Activated T-cell treated with anti-CD3 and anti-CD28 coated beads, Interleukin-2, amount 50 U/mL, for 1 hour (primary cell): ENCODE measurements around the gene CSF2RB.

Experiments used
- DNase-seq: peaks from one replicate; pipeline ENCODE4 v3.0.0-alpha.2; 2020

The CSF2RB gene

GRCh38 chr22:36892292-36892691 is 21.1 kb upstream of the CSF2RB start:
- no peak for DNase-seq

GRCh38 chr22:36893262-36893661 is 20.2 kb upstream of the CSF2RB start:
- DNase-seq = no peak

GRCh38 chr22:36894266-36894665 is 19.2 kb upstream of the CSF2RB start:
- DNase-seq = no peak

- DNase-seq = no peak
Measured at GRCh38 chr22:36897611-36898010, 15.8 kb upstream of the CSF2RB start.

- no peak for DNase-seq
Measured at GRCh38 chr22:36898690-36899089, 14.7 kb upstream of the CSF2RB start.

- DNase-seq = no peak
Measured at GRCh38 chr22:36899498-36899897, 13.9 kb upstream of the CSF2RB start.

- no peak for DNase-seq
Measured at GRCh38 chr22:36900225-36900624, 13.2 kb upstream of the CSF2RB start.

- DNase-seq = no peak
Measured at GRCh38 chr22:36900880-36901279, 12.5 kb upstream of the CSF2RB start.

- DNase-seq = no peak
Measured at GRCh38 chr22:36901411-36902142, 11.9 kb upstream of the CSF2RB start.

- no peak for DNase-seq
Measured at GRCh38 chr22:36902143-36902926, 11.1 kb upstream of the CSF2RB start.

- DNase-seq = no peak
Measured at GRCh38 chr22:36904260-36904880, 9.1 kb upstream of the CSF2RB start.

GRCh38 chr22:36907253-36908195 is 5.9 kb upstream of the CSF2RB start:
- no peak for DNase-seq

- no peak for DNase-seq
Measured at GRCh38 chr22:36910461-36910860, 3.0 kb upstream of the CSF2RB start.

GRCh38 chr22:36911887-36912661 is 1.4 kb upstream of the CSF2RB start:
- no peak for DNase-seq

GRCh38 chr22:36912694-36913426 is 568 bp upstream of the CSF2RB start:
- DNase-seq = no peak

- no peak for DNase-seq
Measured at GRCh38 chr22:36914390-36914752, 943 bp downstream of the CSF2RB start.

GRCh38 chr22:36916034-36916433 is 2.6 kb downstream of the CSF2RB start:
- no peak for DNase-seq

- DNase-seq = no peak
Measured at GRCh38 chr22:36918586-36919284, 5.3 kb downstream of the CSF2RB start.

GRCh38 chr22:36921309-36922104 is 8.1 kb downstream of the CSF2RB start:
- DNase-seq = no peak

- DNase-seq = no peak
Measured at GRCh38 chr22:36922105-36922608, 8.7 kb downstream of the CSF2RB start.
